Activated CD8-positive, alpha-beta memory T cell treated with anti-CD3 and anti-CD28 coated beads for 4 hours (primary cell): ENCODE results near the gene GABRP.
"Not testable (repeated sequence)": the region's sequence is repeated elsewhere in the genome, so short reads cannot be mapped to it uniquely, and the experiment has no call there.

Source experiments
- DNase-seq, 2 donors: peaks; one replicate each; pipeline ENCODE4 v3.0.0-alpha.2; 2020; ENCODE audit warnings: low read depth in 2 of 2

GABRP gene

GRCh38 chr5:170755679-170756456 lies 27.7 kb upstream of the GABRP start:
- DNase-seq: no peak

GRCh38 chr5:170756691-170757090 lies 26.8 kb upstream of the GABRP start:
- DNase-seq: no peak

GRCh38 chr5:170757182-170757601 lies 26.3 kb upstream of the GABRP start:
- no peak for DNase-seq

- DNase-seq: no peak
Measured at GRCh38 chr5:170757669-170758068, 25.9 kb upstream of the GABRP start.

- DNase-seq: no peak
Measured at GRCh38 chr5:170758481-170758880, 25.0 kb upstream of the GABRP start.

GRCh38 chr5:170760113-170760512 lies 23.4 kb upstream of the GABRP start:
- DNase-seq: no peak

- DNase-seq: no peak
Measured at GRCh38 chr5:170761048-170761707, 22.3 kb upstream of the GABRP start.

- DNase-seq: no peak
Measured at GRCh38 chr5:170761708-170762066, 21.8 kb upstream of the GABRP start.

- not testable (repeated sequence) for DNase-seq
Measured at GRCh38 chr5:170762298-170762697, 21.2 kb upstream of the GABRP start.

GRCh38 chr5:170765868-170766267 lies 17.7 kb upstream of the GABRP start:
- not testable (repeated sequence) for DNase-seq

GRCh38 chr5:170769246-170769645 lies 14.3 kb upstream of the GABRP start:
- DNase-seq: no peak

GRCh38 chr5:170769898-170770416 lies 13.6 kb upstream of the GABRP start:
- DNase-seq: no peak

GRCh38 chr5:170771496-170771895 lies 12.0 kb upstream of the GABRP start:
- no peak for DNase-seq

GRCh38 chr5:170773024-170773985 lies 10.2 kb upstream of the GABRP start:
- DNase-seq: no peak

GRCh38 chr5:170774831-170775230 lies 8.7 kb upstream of the GABRP start:
- no peak for DNase-seq

GRCh38 chr5:170781946-170782345 lies 1.6 kb upstream of the GABRP start:
- DNase-seq: no peak

GRCh38 chr5:170782438-170782837 lies 1.1 kb upstream of the GABRP start:
- DNase-seq: no peak

GRCh38 chr5:170785416-170785815 lies 1.9 kb downstream of the GABRP start:
- no peak for DNase-seq

GRCh38 chr5:170787216-170787615 lies 3.7 kb downstream of the GABRP start:
- no peak for DNase-seq

- DNase-seq: no peak
Measured at GRCh38 chr5:170788626-170789304, 5.2 kb downstream of the GABRP start.

- no peak for DNase-seq
Measured at GRCh38 chr5:170791325-170791954, 7.9 kb downstream of the GABRP start.
